Spleen (tissue), 11 donors: Measurements from ENCODE around the gene SPP1. TPM values are rescaled to one million over a fixed set of nuclear protein-coding genes. Genes with fewer than 3 reads are reported as not detected.

ENCODE experiments used
- DNase-seq: peaks from one replicate; pipeline ENCODE4 v3.0.0-alpha.2; 2020
- H3K27ac ChIP-seq, 8 donors: fragments of 200-600 bp; sonication (generic) in 7 of 8; 1 replicate in 4 of 8; 2 replicates in 4 of 8; pipeline versions ENCODE4 v1.5.0 to v1.8.0; 2016 to 2021; ENCODE audit warnings: inconsistent platforms in 4 of 8, mild to moderate bottlenecking in 4 of 8, moderate library complexity in 1 of 8
- H3K27me3 ChIP-seq, 7 donors: fragments of 200-600 bp; sonication (generic) in 6 of 7; replicated peaks in 1 of 7; 1 replicate in 4 of 7; 2 replicates in 3 of 7; pipeline versions ENCODE4 v1.5.0 to v1.8.0; 2016 to 2021; ENCODE audit warnings: inconsistent platforms in 3 of 7, mild to moderate bottlenecking in 1 of 7
- H3K36me3 ChIP-seq, 6 donors: fragments of 200-600 bp; sonication (generic) in 5 of 6; 1 replicate in 4 of 6; 2 replicates in 2 of 6; pipeline versions ENCODE4 v1.5.0 to v1.8.0; 2016 to 2021; ENCODE audit warnings: inconsistent platforms in 2 of 6
- H3K4me1 ChIP-seq, 6 donors: fragments of 200-600 bp; sonication (generic) in 5 of 6; 1 replicate in 3 of 6; 2 replicates in 3 of 6; pipeline versions ENCODE4 v1.5.0 to v1.8.0; 2016 to 2021; ENCODE audit warnings: inconsistent platforms in 3 of 6
- H3K4me3 ChIP-seq, 8 donors: fragments of 200-600 bp; sonication (generic) in 7 of 8; 1 replicate in 4 of 8; 2 replicates in 4 of 8; pipeline versions ENCODE4 v1.5.0 to v1.8.0; 2016 to 2021; ENCODE audit warnings: inconsistent platforms in 4 of 8, mild to moderate bottlenecking in 4 of 8, moderate library complexity in 2 of 8
- H3K9me3 ChIP-seq, 8 donors: fragments of 200-600 bp; sonication (generic) in 7 of 8; 1 replicate in 4 of 8; 2 replicates in 4 of 8; pipeline versions ENCODE4 v1.5.0 to v1.8.0; 2016 to 2021; ENCODE audit warnings: inconsistent platforms in 4 of 8
- POLR2A ChIP-seq, 3 donors: fragments of 450-650 bp; IDR thresholded peaks; one replicate each; pipeline ENCODE4 v1.5.1; 2017; ENCODE audit warnings: antibody characterized with exemption in 3 of 3, mild to moderate bottlenecking in 1 of 3
- POLR2AphosphoS5 ChIP-seq, 3 donors: sonication (generic); formaldehyde crosslinking; IDR thresholded peaks; one replicate each; pipeline ENCODE4 v1.5.1; 2017; ENCODE audit warnings: antibody characterized with exemption in 3 of 3
- WGBS, 5 donors: extraction: QIAGEN DNeasy Blood & Tissue Kit in 3 of 5; methylation state at CpG; one replicate each; pipeline versions ENCODE4 v1.1.5 to v1.1.7; 2013 to 2018; 5-methylcytosine and 5-hydroxymethylcytosine counted together
- intact Hi-C: fragments of 100-400 bp; cut with DNase I; formaldehyde crosslinking; loops from one replicate; pipeline ENCODE4 v1.15.0; 2023; ENCODE audit warnings: low total_unique reads
- polyA plus RNA-seq, 3 donors: library from polyadenylated mRNA; stranded (reverse); fragments of 200-250 nt; gene quantifications; one replicate each; pipeline ENCODE4 v1.2.1, GENCODE V29; 2013
- total RNA-seq, 7 donors: library from RNA; depleted of rRNA in 3 of 7; stranded (reverse); fragments of >200 nt in 3 of 7; fragmentation: NEBNext Ultra II Directional in 4 of 7; extraction: Animal tissue kit (Norgen Biotek cat#: 25700) in 4 of 7; gene quantifications; one replicate each; pipeline versions ENCODE4 v1.1.0 to v1.2.1, GENCODE V29; 2016 to 2021
- TF ChIP-seq, protein P1 (sequence below), 11 experiments: fragments of 200-600 bp in 7 of 11; fragments of 450-650 bp in 4 of 11; sonication (generic) in 4 of 11; IDR thresholded peaks in 8 of 11; conservative IDR thresholded peaks in 3 of 11; 1 replicate in 7 of 11; 2 replicates in 4 of 11; pipeline versions ENCODE4 v1.4.0 to v1.8.0; 2016 to 2021; ENCODE audit warnings: antibody characterized with exemption in 11 of 11, inconsistent platforms in 4 of 11, mild to moderate bottlenecking in 1 of 11
- donor health status: healthy with polysubstance abuse.
- donor health status: DM: no; HTN: no; CAD: no; lungs with moderate emphysema.
- donor health status: DM: no; HTN: no; CAD: no.
- donor health status: Bipolar disorder and iron deficiency.
- donor health status: healthy.
- donor health status: DM: no; HTN: no; CAD: no.
- donor health status: DM: yes; HTN: yes; CAD: no.

SPP1 gene
- total and polyA plus RNA-seq, 10 donors = 0.28 to 18.4 (median 2.0) TPM

- H3K27me3 ChIP-seq = no peaks in the 10 kb centered on the region
- H3K36me3 ChIP-seq = no peaks in the 10 kb centered on the region
- H3K4me3 ChIP-seq = no peak overlapping the region
- DNase-seq = no peak
- H3K4me1 ChIP-seq = peaks cover 5 to 54% (median 28%) of the 10 kb centered on the region in 6 donors
- TF ChIP-seq POLR2AphosphoS5 (IDR thresholded peaks at IDR 0.05) (no peak), POLR2A (IDR thresholded peaks at IDR 0.05) (no peak)
- TF ChIP-seq, protein P1, sequence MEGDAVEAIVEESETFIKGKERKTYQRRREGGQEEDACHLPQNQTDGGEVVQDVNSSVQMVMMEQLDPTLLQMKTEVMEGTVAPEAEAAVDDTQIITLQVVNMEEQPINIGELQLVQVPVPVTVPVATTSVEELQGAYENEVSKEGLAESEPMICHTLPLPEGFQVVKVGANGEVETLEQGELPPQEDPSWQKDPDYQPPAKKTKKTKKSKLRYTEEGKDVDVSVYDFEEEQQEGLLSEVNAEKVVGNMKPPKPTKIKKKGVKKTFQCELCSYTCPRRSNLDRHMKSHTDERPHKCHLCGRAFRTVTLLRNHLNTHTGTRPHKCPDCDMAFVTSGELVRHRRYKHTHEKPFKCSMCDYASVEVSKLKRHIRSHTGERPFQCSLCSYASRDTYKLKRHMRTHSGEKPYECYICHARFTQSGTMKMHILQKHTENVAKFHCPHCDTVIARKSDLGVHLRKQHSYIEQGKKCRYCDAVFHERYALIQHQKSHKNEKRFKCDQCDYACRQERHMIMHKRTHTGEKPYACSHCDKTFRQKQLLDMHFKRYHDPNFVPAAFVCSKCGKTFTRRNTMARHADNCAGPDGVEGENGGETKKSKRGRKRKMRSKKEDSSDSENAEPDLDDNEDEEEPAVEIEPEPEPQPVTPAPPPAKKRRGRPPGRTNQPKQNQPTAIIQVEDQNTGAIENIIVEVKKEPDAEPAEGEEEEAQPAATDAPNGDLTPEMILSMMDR (IDR thresholded peaks at IDR 0.05 in 8 of 11, conservative IDR thresholded peaks at IDR 0.05 in 3 of 11) = no peak
- intact Hi-C loops = no loop called here
- 91 to 96% (median 94%) methylated on average over 3 of the region's 3 CpGs for WGBS, 5 donors
- no peak overlapping the region for H3K27ac ChIP-seq
- H3K9me3 ChIP-seq = no peaks in the 10 kb centered on the region
Measured at GRCh38 chr4:88014386-88014905, 38.9 kb downstream of the SPP1 start.

DNA sequence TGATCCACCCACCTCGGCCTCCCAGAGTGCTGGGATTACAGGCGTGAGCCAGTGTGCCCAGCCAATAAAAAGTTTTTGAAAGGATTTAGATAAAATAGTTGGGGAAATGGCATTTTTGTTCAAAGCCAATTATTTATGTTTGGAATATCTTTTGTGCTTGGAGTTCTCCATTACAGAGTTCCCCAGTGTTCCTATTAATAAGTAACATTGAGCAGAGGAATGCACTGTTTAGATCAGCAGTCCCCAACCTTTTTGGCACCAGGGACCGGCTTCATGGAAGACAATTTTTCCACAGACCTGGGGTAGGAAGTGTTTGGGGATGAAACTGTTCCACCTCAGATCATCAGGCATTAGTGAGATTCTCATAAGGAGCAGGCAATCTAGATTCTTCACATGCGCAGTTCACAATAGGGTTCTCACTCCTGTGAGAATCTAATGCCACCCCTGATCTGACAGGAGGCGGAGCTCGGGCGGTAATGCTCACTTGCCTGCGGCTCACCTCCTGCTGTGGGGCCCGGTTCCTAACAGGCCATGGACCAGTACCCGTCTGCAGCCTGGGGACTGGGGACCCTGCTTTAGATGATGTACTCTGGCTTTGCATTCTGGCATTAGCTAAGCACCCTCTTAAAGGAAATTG is 40.3 kb downstream of the SPP1 start:
- peaks cover 0 to 12% (median 0%) of the 10 kb centered on the region in 6 donors for H3K36me3 ChIP-seq
- TF ChIP-seq, protein P1 (IDR thresholded peaks at IDR 0.05 in 8 of 11, conservative IDR thresholded peaks at IDR 0.05 in 3 of 11) = no peak
- no peaks in the 10 kb centered on the region for H3K9me3 ChIP-seq
- intact Hi-C loops = no loop called here
- DNase-seq = no peak
- 94 to 98% (median 96%) methylated on average over 7 to 10 of the region's 10 CpGs for WGBS, 5 donors
- no peaks in the 10 kb centered on the region for H3K27me3 ChIP-seq
- H3K4me1 ChIP-seq = peaks cover 3 to 41% (median 18%) of the 10 kb centered on the region in 6 donors
- no peak overlapping the region for H3K27ac ChIP-seq
- H3K4me3 ChIP-seq = no peak overlapping the region

- TF ChIP-seq POLR2AphosphoS5 (IDR thresholded peaks at IDR 0.05) = no peak
- no peak for TF ChIP-seq POLR2A (IDR thresholded peaks at IDR 0.05)
- Histone ChIP-seq H3K27me3 (no peaks in the 10 kb centered on the region), H3K27ac (peak overlapping the region in 5 of 8 donors; percentile 13 to 44 (median 29)), H3K9me3 (no peaks in the 10 kb centered on the region), H3K4me1 (peaks cover 0 to 21% (median 12%) of the 10 kb centered on the region in 6 donors), H3K36me3 (peaks cover 0 to 22% (median 0%) of the 10 kb centered on the region in 6 donors), H3K4me3 (no peak overlapping the region)
- 88 to 94% (median 92%) methylated on average over 7 of the region's 7 CpGs for WGBS, 5 donors
- no peak for DNase-seq
- intact Hi-C loops = no loop called here
Measured at GRCh38 chr4:88017516-88018297, 42.2 kb downstream of the SPP1 start.

DNA sequence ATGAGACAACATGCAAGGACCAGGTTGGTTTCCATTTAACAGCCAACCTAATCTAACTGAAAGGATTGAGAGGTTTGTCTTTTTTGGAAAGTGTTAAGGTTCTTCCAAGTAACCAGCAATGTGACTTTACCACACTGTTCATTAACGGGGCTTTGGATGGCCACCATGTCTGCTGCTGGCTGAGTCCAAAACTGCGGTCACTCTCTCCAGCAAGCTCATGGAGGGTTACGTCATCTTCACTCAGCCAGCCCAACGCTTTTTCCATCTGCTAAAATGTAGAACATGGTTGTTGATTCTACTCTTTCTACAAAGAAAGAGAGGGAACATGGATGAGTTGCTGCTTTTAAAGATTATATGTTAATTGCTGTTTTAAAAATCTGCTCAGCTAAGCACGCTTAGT is 43.0 kb downstream of the SPP1 start:
- intact Hi-C loops = no loop called here
- H3K4me1 ChIP-seq = peaks cover 0 to 14% (median 6%) of the 10 kb centered on the region in 6 donors
- H3K36me3 ChIP-seq = peaks cover 0 to 22% (median 0%) of the 10 kb centered on the region in 6 donors
- no peak for DNase-seq
- 65 to 93% (median 74%) methylated on average over 5 of the region's 5 CpGs for WGBS, 5 donors
- H3K27ac ChIP-seq = peak overlapping the region in 5 of 8 donors; percentile 13 to 40 (median 21)
- no peak overlapping the region for H3K4me3 ChIP-seq
- H3K27me3 ChIP-seq = no peaks in the 10 kb centered on the region
- H3K9me3 ChIP-seq = no peaks in the 10 kb centered on the region
- TF ChIP-seq POLR2A (IDR thresholded peaks at IDR 0.05) (no peak), POLR2AphosphoS5 (IDR thresholded peaks at IDR 0.05) (no peak)
- TF ChIP-seq, protein P1 (IDR thresholded peaks at IDR 0.05 in 8 of 11, conservative IDR thresholded peaks at IDR 0.05 in 3 of 11) = no peak
